BLaER1 (cell line): ENCODE measurements around the gene CACNA1D.

Experiments used
- H3K27ac ChIP-seq: shearing (Covaris generic); formaldehyde crosslinking; 2 replicates; pipeline ENCODE4 v1.8.1; 2022
- H3K27me3 ChIP-seq: shearing (Covaris generic); formaldehyde crosslinking; 2 replicates; pipeline ENCODE4 v1.8.1; 2022
- H3K36me3 ChIP-seq: shearing (Covaris generic); formaldehyde crosslinking; 2 replicates; pipeline ENCODE4 v1.8.1; 2022
- H3K4me1 ChIP-seq: shearing (Covaris generic); formaldehyde crosslinking; 2 replicates; pipeline ENCODE4 v1.8.1; 2022
- H3K4me2 ChIP-seq: shearing (Covaris generic); formaldehyde crosslinking; 2 replicates; pipeline ENCODE4 v1.8.1; 2022
- H3K4me3 ChIP-seq: shearing (Covaris generic); formaldehyde crosslinking; 2 replicates; pipeline ENCODE4 v1.8.1; 2022
- H3K9ac ChIP-seq: shearing (Covaris generic); formaldehyde crosslinking; 2 replicates; pipeline ENCODE4 v1.8.1; 2022
- H3K9me3 ChIP-seq: shearing (Covaris generic); formaldehyde crosslinking; 2 replicates; pipeline ENCODE4 v1.8.1; 2022
- H4K20me1 ChIP-seq: shearing (Covaris generic); formaldehyde crosslinking; 2 replicates; pipeline ENCODE4 v1.8.1; 2022
- Cebpa-rat ChIP-seq: shearing (Covaris generic); IDR thresholded peaks from 2 replicates; pipeline ENCODE4 v1.8.1; 2022

The CACNA1D gene

DNA sequence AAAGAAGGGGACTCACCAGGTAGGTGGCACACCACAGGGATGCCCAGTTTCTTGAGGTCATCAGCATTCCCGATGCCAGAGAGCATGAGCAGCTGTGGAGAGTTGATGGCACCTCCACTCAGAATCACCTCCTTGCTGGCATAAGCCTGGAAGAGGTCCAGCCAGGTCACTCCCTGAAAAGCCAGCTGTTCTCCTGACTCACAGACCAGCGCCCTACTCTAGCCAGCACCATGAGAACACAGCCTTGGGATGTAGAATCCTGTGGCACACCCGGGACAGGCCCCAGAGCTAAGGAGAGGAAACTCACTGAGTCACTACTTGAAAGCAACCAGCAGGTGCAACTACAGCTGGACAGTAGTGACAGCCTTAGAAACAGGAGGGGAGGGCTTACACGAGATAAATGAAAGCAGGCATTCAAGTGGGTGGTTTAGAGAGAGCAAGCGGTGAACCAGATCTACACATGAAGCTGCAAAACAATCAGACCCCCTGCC, 327.3 kb downstream of the CACNA1D start:
- no peak overlapping the region for H3K4me3 ChIP-seq
- H3K4me1 ChIP-seq = peaks cover 6% of the 10 kb centered on the region; the same call in 1 of the 2 replicates
- H3K4me2 ChIP-seq = no peak overlapping the region
- H3K9me3 ChIP-seq = no peaks in the 10 kb centered on the region
- H3K9ac ChIP-seq = no peak overlapping the region
- no peaks in the 10 kb centered on the region for H4K20me1 ChIP-seq
- H3K36me3 ChIP-seq = no peaks in the 10 kb centered on the region
- no peak for TF ChIP-seq Cebpa-rat
- H3K27ac ChIP-seq = no peak overlapping the region
- no peaks in the 10 kb centered on the region for H3K27me3 ChIP-seq

DNA sequence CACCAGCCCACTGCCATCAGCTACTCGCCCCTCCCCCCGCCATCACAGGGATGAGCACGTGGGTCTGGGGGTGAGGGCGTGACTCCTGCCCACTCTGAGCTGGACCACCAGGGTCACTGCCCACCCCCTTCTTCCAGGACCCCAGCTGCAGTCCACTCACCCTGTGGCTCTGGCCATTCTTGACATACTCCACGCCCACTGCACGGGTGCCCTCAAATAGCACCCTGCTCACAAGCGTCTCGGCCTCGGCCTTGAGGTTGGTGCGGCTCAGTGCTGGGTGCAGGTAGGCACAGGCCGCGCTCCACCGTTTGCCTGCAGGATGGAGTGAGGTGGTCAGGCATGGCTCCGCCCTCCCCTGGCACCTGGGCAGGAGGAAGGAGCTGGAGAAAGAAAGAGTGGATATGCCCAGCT, 327.9 kb downstream of the CACNA1D start:
- H3K4me1 ChIP-seq = peaks cover 6% of the 10 kb centered on the region; the same call in 1 of the 2 replicates
- no peak overlapping the region for H3K4me3 ChIP-seq
- no peaks in the 10 kb centered on the region for H3K9me3 ChIP-seq
- TF ChIP-seq Cebpa-rat = no peak
- no peak overlapping the region for H3K27ac ChIP-seq
- no peaks in the 10 kb centered on the region for H4K20me1 ChIP-seq
- H3K27me3 ChIP-seq = no peaks in the 10 kb centered on the region
- H3K9ac ChIP-seq = no peak overlapping the region
- H3K4me2 ChIP-seq = no peak overlapping the region
- no peaks in the 10 kb centered on the region for H3K36me3 ChIP-seq

DNA sequence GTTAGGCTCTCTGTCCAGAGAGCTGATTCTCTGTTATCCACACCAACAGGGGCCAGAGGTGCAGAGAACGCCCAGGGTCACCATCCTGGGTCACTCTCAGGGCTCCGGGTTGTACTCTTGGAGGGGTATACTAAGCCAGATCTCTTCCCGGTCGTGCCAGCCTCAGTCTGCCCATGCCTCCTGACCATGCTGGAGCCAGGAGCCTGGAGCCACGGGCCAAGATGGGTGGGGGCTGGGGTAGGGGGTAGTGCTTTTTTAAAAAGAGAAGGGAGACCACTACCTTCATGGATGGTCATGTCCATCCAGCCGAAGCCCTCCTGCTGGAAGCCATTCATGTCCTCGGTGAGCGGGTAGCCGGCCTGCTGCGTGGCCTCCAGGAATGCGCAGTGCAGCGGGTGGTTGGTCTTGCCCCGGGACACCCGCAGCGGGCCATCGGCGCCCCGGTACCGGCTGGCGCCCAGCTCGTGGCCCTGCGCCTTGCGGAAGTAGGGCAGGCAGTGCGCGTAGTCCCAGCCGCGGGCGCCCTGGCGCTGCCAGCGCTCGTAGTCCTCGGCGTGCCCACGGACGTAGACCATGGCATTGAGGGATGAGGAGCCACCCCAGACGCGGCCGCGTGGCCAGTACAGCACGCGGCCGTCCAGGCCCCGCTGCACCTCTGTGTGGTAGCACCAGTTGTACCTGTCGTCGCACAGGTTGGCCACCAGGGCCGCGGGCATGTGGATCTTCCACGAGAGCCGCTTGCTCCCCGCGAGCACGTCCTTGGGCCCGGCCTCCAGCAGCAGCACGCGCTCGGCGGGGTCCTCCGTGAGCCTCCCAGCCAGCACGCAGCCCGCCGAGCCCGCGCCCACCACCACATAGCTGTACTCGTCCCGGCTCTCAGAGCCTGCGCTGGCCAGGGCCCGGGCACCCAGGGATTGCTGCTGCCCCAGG, 328.9 kb downstream of the CACNA1D start:
- Histone ChIP-seq H3K4me1 (peaks cover 6% of the 10 kb centered on the region; the same call in 1 of the 2 replicates), H3K27ac (no peak overlapping the region)

DNA sequence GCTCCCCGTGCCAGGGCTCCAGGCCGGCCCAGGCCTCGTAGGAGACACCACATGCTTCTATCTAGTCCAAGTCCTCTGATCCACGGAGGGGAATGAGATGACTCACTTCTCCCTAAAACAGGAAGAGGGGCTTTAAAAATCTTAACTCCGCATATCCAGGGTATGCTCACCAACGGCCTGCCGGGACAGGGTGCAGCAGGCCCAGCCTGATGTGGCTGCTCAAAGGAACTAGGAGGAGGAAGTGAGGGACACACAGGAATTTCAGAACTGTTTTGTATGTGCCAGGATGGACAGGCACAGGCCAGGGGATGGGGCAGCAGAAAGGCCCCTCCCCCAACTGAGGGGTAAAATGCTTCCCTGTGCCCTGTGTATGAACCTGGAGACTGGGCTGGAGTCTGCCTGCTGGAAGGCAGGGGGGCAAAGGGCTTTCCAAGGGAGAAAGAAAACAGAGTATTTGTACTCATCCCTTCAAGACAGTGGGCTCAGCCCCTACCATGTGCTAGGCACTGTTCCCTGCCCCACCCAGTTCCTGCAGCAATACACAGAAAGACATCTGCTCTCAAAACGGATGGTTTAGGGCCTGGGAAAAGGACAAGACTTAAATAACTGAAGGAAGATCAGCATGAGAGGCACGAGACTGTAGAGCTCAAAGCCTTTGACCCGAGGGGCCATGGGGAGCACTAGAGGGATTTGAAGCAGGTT, 329.7 kb downstream of the CACNA1D start:
- H3K27me3 ChIP-seq = no peaks in the 10 kb centered on the region
- no peak overlapping the region for H3K4me2 ChIP-seq
- TF ChIP-seq Cebpa-rat = no peak
- H4K20me1 ChIP-seq = no peaks in the 10 kb centered on the region
- no peak overlapping the region for H3K9ac ChIP-seq
- peaks cover 6% of the 10 kb centered on the region; the same call in 1 of the 2 replicates for H3K4me1 ChIP-seq
- no peaks in the 10 kb centered on the region for H3K9me3 ChIP-seq
- no peak overlapping the region for H3K27ac ChIP-seq
- H3K4me3 ChIP-seq = no peak overlapping the region
- H3K36me3 ChIP-seq = no peaks in the 10 kb centered on the region

More for the DNA sequence above, 328.9 kb downstream of the CACNA1D start:
- TF ChIP-seq Cebpa-rat = no peak
- no peaks in the 10 kb centered on the region for H4K20me1 ChIP-seq
- H3K27me3 ChIP-seq = no peaks in the 10 kb centered on the region
- no peak overlapping the region for H3K9ac ChIP-seq
- H3K9me3 ChIP-seq = no peaks in the 10 kb centered on the region
- H3K4me2 ChIP-seq = no peak overlapping the region
- no peaks in the 10 kb centered on the region for H3K36me3 ChIP-seq
- H3K4me3 ChIP-seq = no peak overlapping the region

DNA sequence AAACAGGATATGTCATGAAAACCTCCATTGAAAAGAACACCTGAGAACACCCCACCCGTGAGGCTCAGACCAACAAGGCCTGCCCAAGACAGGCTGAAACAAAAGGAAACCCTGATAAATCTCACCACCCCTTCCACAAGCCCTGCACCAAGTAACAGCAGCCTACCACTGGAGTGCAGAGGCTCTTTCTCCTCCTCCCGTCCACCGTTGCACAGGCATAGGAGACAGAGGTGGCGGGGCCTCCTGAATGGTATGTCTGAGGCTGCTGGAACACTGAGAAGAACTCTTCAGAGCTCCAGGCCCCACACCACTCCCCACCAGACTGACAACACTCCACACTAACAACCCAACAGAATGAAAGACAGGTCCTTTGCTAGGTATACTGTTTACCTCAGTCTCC, 330.4 kb downstream of the CACNA1D start:
- no peak overlapping the region for H3K27ac ChIP-seq
- no peaks in the 10 kb centered on the region for H4K20me1 ChIP-seq
- no peaks in the 10 kb centered on the region for H3K36me3 ChIP-seq
- H3K4me2 ChIP-seq = no peak overlapping the region
- no peak for TF ChIP-seq Cebpa-rat
- no peaks in the 10 kb centered on the region for H3K27me3 ChIP-seq
- no peaks in the 10 kb centered on the region for H3K9me3 ChIP-seq
- H3K9ac ChIP-seq = no peak overlapping the region
- peaks cover 6% of the 10 kb centered on the region; the same call in 1 of the 2 replicates for H3K4me1 ChIP-seq
- no peak overlapping the region for H3K4me3 ChIP-seq

DNA sequence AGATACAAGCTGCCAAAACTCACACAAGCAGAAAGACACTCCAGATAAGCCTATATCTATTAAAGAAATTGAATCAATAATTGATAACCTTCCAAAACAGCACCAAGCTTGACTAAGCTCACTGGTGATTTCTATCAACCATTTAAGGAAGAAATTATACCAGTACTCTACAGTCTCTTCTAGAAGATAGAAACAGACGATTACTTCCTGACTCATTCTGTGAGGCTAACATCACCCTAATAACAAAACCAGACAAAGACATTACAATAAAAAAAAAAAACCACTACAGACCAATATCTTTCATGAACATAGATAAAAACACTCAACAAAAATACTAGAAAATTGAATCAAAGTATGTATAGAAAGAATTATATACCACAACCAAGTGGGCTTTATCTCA, 331.6 kb downstream of the CACNA1D start:
- no peak overlapping the region for H3K9ac ChIP-seq
- no peaks in the 10 kb centered on the region for H3K9me3 ChIP-seq
- no peaks in the 10 kb centered on the region for H3K36me3 ChIP-seq
- H3K4me1 ChIP-seq = peaks cover 1% of the 10 kb centered on the region; the same call in 1 of the 2 replicates
- H3K4me2 ChIP-seq = no peak overlapping the region
- H4K20me1 ChIP-seq = no peaks in the 10 kb centered on the region
- no peak overlapping the region for H3K4me3 ChIP-seq
- no peaks in the 10 kb centered on the region for H3K27me3 ChIP-seq
- TF ChIP-seq Cebpa-rat = no peak
- H3K27ac ChIP-seq = no peak overlapping the region

DNA sequence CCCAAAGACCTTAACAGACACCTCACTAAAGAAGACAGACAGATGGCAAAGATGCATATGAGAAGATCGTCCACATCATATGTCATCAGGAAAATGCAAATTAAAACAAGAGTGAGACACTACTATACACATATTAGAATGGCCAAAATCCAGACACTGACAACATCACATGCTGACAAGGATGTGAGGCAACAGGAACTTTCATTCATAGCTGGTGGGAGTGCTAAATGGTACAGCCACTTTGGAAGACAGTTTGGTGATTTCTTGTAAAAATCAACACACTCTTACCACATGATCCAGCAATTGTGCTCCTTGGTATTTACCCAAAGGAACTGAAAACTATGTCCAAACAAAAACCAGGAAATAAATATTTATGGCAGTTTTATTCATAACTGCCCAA, 334.2 kb downstream of the CACNA1D start:
- H3K36me3 ChIP-seq = no peaks in the 10 kb centered on the region
- no peaks in the 10 kb centered on the region for H3K27me3 ChIP-seq
- H3K27ac ChIP-seq = no peak overlapping the region
- no peaks in the 10 kb centered on the region for H3K9me3 ChIP-seq
- no peaks in the 10 kb centered on the region for H4K20me1 ChIP-seq
- no peak for TF ChIP-seq Cebpa-rat
- no peaks in the 10 kb centered on the region for H3K4me1 ChIP-seq
- no peak overlapping the region for H3K4me2 ChIP-seq
- no peak overlapping the region for H3K9ac ChIP-seq
- no peak overlapping the region for H3K4me3 ChIP-seq

DNA sequence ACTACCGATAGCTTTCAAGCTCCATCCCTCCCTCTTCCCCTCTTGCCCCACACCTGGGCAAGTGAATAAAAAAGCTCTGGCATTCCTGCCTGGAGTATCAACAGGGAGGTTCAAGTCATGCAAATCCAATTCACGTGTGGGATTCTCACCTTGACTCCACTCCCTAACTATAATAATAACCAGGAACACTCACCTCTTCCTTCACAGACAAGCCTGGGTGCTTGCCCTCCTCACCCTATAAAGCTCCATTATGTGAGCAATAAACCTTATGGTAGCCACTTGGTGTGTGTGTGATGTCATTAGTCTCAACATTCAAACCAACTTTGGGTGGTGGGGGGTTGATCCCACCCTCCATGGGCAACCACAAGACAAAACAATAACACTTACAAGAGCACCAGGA, 335.2 kb downstream of the CACNA1D start:
- H3K4me2 ChIP-seq = no peak overlapping the region
- H3K27me3 ChIP-seq = no peaks in the 10 kb centered on the region
- H3K36me3 ChIP-seq = no peaks in the 10 kb centered on the region
- H3K27ac ChIP-seq = no peak overlapping the region
- no peak for TF ChIP-seq Cebpa-rat
- no peak overlapping the region for H3K9ac ChIP-seq
- H3K4me1 ChIP-seq = no peaks in the 10 kb centered on the region
- H4K20me1 ChIP-seq = no peaks in the 10 kb centered on the region
- H3K9me3 ChIP-seq = no peaks in the 10 kb centered on the region
- no peak overlapping the region for H3K4me3 ChIP-seq

DNA sequence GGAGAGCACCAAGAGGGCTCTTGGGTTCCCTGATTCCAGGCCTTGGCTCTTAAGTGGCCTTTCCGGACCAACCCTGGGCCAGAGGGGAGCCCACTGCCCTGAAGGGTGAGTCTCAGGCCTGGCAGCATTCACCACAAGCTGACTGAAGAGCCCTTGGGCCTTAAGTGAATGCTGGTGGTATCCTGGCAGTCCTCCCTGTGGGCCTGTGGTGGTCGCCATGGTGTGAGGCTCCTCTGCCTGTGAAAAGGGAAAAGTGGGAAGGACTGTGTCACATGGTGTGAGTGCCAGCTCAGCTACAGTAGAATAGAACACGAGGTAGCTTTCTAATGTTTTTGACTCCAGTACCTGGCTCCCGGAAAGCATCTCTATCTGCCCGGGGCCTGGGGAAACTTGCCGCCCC, 336.5 kb downstream of the CACNA1D start:
- H3K4me2 ChIP-seq = no peak overlapping the region
- H3K27me3 ChIP-seq = no peaks in the 10 kb centered on the region
- no peak overlapping the region for H3K9ac ChIP-seq
- TF ChIP-seq Cebpa-rat = no peak
- H3K4me1 ChIP-seq = no peaks in the 10 kb centered on the region
- H4K20me1 ChIP-seq = no peaks in the 10 kb centered on the region
- H3K27ac ChIP-seq = no peak overlapping the region
- no peak overlapping the region for H3K4me3 ChIP-seq
- no peaks in the 10 kb centered on the region for H3K36me3 ChIP-seq
- H3K9me3 ChIP-seq = no peaks in the 10 kb centered on the region
